Stimulated activated CD8-positive, alpha-beta memory T cell treated with anti-CD3 and anti-CD28 coated beads, Interleukin-15, amount 100 ng/mL, for 1 hour (primary cell): Measurements from ENCODE around the gene RAB5IF.
"Not testable (repeated sequence)": the region's sequence is repeated elsewhere in the genome, so short reads cannot be mapped to it uniquely, and the experiment has no call there.

Source experiments
- DNase-seq: peaks from one replicate; pipeline ENCODE4 v3.0.0-alpha.2; 2020; ENCODE audit warnings: low read depth

The RAB5IF gene

GRCh38 chr20:36605399-36606157 lies at the start of gene RAB5IF:
Gene RAB5IF (plus strand): TSS chr20:36605779. CDS start chr20:36605952, 173 bp downstream.
- peak; percentile 98 for DNase-seq

GRCh38 chr20:36562724-36563123 lies 42.9 kb upstream of the RAB5IF start:
- DNase-seq, result no peak

GRCh38 chr20:36563374-36563773 lies 42.2 kb upstream of the RAB5IF start:
- DNase-seq, result no peak

- not testable (repeated sequence) for DNase-seq
Measured at GRCh38 chr20:36564078-36564725, 41.4 kb upstream of the RAB5IF start.

- not testable (repeated sequence) for DNase-seq
Measured at GRCh38 chr20:36564726-36565121, 40.9 kb upstream of the RAB5IF start.

GRCh38 chr20:36565520-36565919 lies 40.1 kb upstream of the RAB5IF start:
- no peak for DNase-seq

GRCh38 chr20:36569847-36570429 lies 35.6 kb upstream of the RAB5IF start:
- DNase-seq, result no peak

- DNase-seq, result no peak
Measured at GRCh38 chr20:36571564-36572504, 33.7 kb upstream of the RAB5IF start.

GRCh38 chr20:36572701-36573102 lies 32.9 kb upstream of the RAB5IF start:
- DNase-seq, result peak; percentile 33

- peak; percentile 74 for DNase-seq
Measured at GRCh38 chr20:36573103-36573797, 32.3 kb upstream of the RAB5IF start, which contains the start of gene TGIF2. Gene TGIF2 (plus strand): TSS chr20:36573597. CDS start chr20:36578775, 5,178 bp downstream.

- DNase-seq, result no peak
Measured at GRCh38 chr20:36573798-36574365, 31.7 kb upstream of the RAB5IF start.

GRCh38 chr20:36574366-36575135 lies 31.0 kb upstream of the RAB5IF start:
- DNase-seq, result no peak

GRCh38 chr20:36576081-36576445 lies 29.5 kb upstream of the RAB5IF start:
- no peak for DNase-seq

GRCh38 chr20:36578356-36579041 lies 27.1 kb upstream of the RAB5IF start:
- no peak for DNase-seq

- DNase-seq, result no peak
Measured at GRCh38 chr20:36579996-36580545, 25.5 kb upstream of the RAB5IF start.

- DNase-seq, result no peak
Measured at GRCh38 chr20:36582322-36582721, 23.3 kb upstream of the RAB5IF start.

- no peak for DNase-seq
Measured at GRCh38 chr20:36582821-36583220, 22.8 kb upstream of the RAB5IF start.

GRCh38 chr20:36584018-36584481 lies 21.5 kb upstream of the RAB5IF start:
- DNase-seq, result no peak
